ENCODE measurements around the gene ADAMTS15.

GRCh38 chr11:130445788-130446187, 2.7 kb upstream of the ADAMTS15 start:
- TF ChIP-seq CTCF (IDR thresholded peaks at IDR 0.05) = no peak
- TF ChIP-seq POLR2A (IDR thresholded peaks at IDR 0.05) = no peak
